Fibroblast of villous mesenchyme (primary cell): Measurements from ENCODE around the gene KPNA4. TPM values are rescaled to one million over a fixed set of nuclear protein-coding genes. Genes with fewer than 3 reads are reported as not detected.
"Not testable (repeated sequence)": the region's sequence is repeated elsewhere in the genome, so short reads cannot be mapped to it uniquely, and the experiment has no call there.

Experiments used
- DNase-seq: peaks from one replicate; pipeline ENCODE4 v3.0.0-alpha.2; 2010; ENCODE audit warnings: low read depth
- H3K4me3 ChIP-seq: 2 replicates; pipeline ENCODE4 v1.5.1; 2011; ENCODE audit warnings: low read depth, mild to moderate bottlenecking, low read length
- CTCF ChIP-seq: IDR thresholded peaks from 2 replicates; pipeline ENCODE4 v1.5.1; 2012; ENCODE audit warnings: low read depth, mild to moderate bottlenecking, low read length; ENCODE audit not compliant: insufficient read depth
- total RNA-seq: library from RNA; depleted of rRNA; stranded (reverse); fragments of >200 nt; gene quantifications from 2 replicates; pipeline ENCODE4 v1.2.3, GENCODE V29; 2012

KPNA4 gene
- total RNA-seq, 1 donor: 61.3 TPM

GRCh38 chr3:160544844-160545503 lies 20.4 kb downstream of the KPNA4 start:
- no peak overlapping the region for H3K4me3 ChIP-seq
- TF ChIP-seq CTCF: no peak
- DNase-seq: no peak

GRCh38 chr3:160540551-160540950 lies 24.8 kb downstream of the KPNA4 start:
- TF ChIP-seq CTCF: no peak
- H3K4me3 ChIP-seq: no peak overlapping the region
- peak; percentile 24 for DNase-seq

- H3K4me3 ChIP-seq: no peak overlapping the region
- TF ChIP-seq CTCF: no peak
- DNase-seq: no peak
Observed at GRCh38 chr3:160538895-160539294, 26.5 kb downstream of the KPNA4 start.

- H3K4me3 ChIP-seq: no peak overlapping the region
- TF ChIP-seq CTCF: no peak
- DNase-seq: no peak
Observed at GRCh38 chr3:160537729-160538128, 27.6 kb downstream of the KPNA4 start.

- TF ChIP-seq CTCF: no peak
- no peak overlapping the region for H3K4me3 ChIP-seq
- no peak for DNase-seq
Observed at GRCh38 chr3:160532371-160532770, 33.0 kb downstream of the KPNA4 start.

GRCh38 chr3:160531311-160531710 lies 34.1 kb downstream of the KPNA4 start:
- TF ChIP-seq CTCF: no peak
- no peak for DNase-seq

GRCh38 chr3:160516391-160516790 lies 49.0 kb downstream of the KPNA4 start:
- DNase-seq, H3K4me3 ChIP-seq: not testable (repeated sequence)

More at GRCh38 chr3:160531311-160531710, 34.1 kb downstream of the KPNA4 start:
- no peak overlapping the region for H3K4me3 ChIP-seq
